K562 (cell line): ENCODE results near the gene LYZL6. TPM values are rescaled to one million over a fixed set of nuclear protein-coding genes. Genes with fewer than 3 reads are reported as not detected.
A peak's percentile ranks its signal among the peaks of the same experiment; 100 is the strongest.

Source experiments
- DPF2 ChIP-seq: fragments of 450-650 bp; IDR thresholded peaks from 2 replicates; pipeline ENCODE4 v1.6.1; 2016
- FOSL1 ChIP-seq: fragments of 200-800 bp; sonication (Bioruptor generic); conservative IDR thresholded peaks from 2 replicates; pipeline ENCODE4 v1.6.1; 2016; ENCODE audit warnings: missing genetic modification characterization, missing compliant biosample characterization
- PPARD ChIP-seq: fragments of 250-450 bp; sonication (Bioruptor Pico); IDR thresholded peaks from 2 replicates; pipeline ENCODE4 v1.8.0; 2022; ENCODE audit warnings: inconsistent platforms, mild to moderate bottlenecking, moderate library complexity
- SOX6 ChIP-seq: fragments of 450-650 bp; IDR thresholded peaks from 2 replicates; pipeline ENCODE4 v1.6.1; 2014; ENCODE audit warnings: mild to moderate bottlenecking
- YBX1 ChIP-seq: fragments of 450-650 bp; IDR thresholded peaks from 2 replicates; pipeline ENCODE4 v1.7.1; 2016; ENCODE audit warnings: mild to moderate bottlenecking
- ZKSCAN8 ChIP-seq: fragments of 200-800 bp; sonication (Bioruptor generic); IDR thresholded peaks from 2 replicates; pipeline ENCODE4 v1.6.1; 2016; ENCODE audit warnings: missing genetic modification characterization, missing compliant biosample characterization
- ZNF232 ChIP-seq: sonication (generic); formaldehyde crosslinking; IDR thresholded peaks from 2 replicates; pipeline ENCODE4 v1.8.0; 2022; ENCODE audit warnings: mild to moderate bottlenecking, missing genetic modification reagents
- ZNF3 ChIP-seq: fragments of 250-450 bp; sonication (Bioruptor Pico); IDR thresholded peaks from 2 replicates; pipeline ENCODE4 v1.5.0; 2021; ENCODE audit warnings: mild to moderate bottlenecking, moderate library complexity
- ZNF384 ChIP-seq: IDR thresholded peaks from 2 replicates; pipeline ENCODE4 v1.6.1; 2012; ENCODE audit warnings: low read depth, low read length, improper control_type of control experiment
- ZZZ3 ChIP-seq: fragments of 450-650 bp; IDR thresholded peaks from 2 replicates; pipeline ENCODE4 v1.6.1; 2016; ENCODE audit warnings: antibody characterized with exemption, mild to moderate bottlenecking, moderate library complexity
- polyA plus RNA-seq, 8 experiments: library from polyadenylated mRNA; depleted of rRNA in 4 of 8; stranded (reverse) in 5 of 8; unstranded in 3 of 8; fragments of >200 nt; fragmentation: Nextera tagmentation in 2 of 8; fragmentation: Illumina TruSeq in 1 of 8; extraction: Ambion mirVana in 2 of 8; extraction: Trizol in 1 of 8; gene quantifications; 2 replicates each; pipeline versions ENCODE4 v1.2.1 to v1.2.3, GENCODE V29; 2011 to 2014; ENCODE audit warnings: inconsistent platforms in 1 of 8, missing spikeins in 1 of 8
- total RNA-seq, 7 experiments: library from RNA; depleted of rRNA in 6 of 7; stranded (reverse); fragments of >200 nt in 6 of 7; fragmentation: Illumina TruSeq in 2 of 7; extraction: Trizol in 2 of 7; gene quantifications; 2 replicates each; pipeline versions ENCODE4 v1.2.1 to v1.2.3, GENCODE V29; 2011 to 2021; ENCODE audit warnings: low replicate concordance in 1 of 7
- TF ChIP-seq, protein P1 (sequence below), 2 experiments: fragments of 450-650 bp in 1 of 2; sonication (generic) in 1 of 2; formaldehyde crosslinking in 1 of 2; IDR thresholded peaks; 2 replicates each; pipeline versions ENCODE4 v1.7.1 to v1.9.0; 2016 to 2022; ENCODE audit warnings: inconsistent platforms in 1 of 2, mild to moderate bottlenecking in 1 of 2, missing genetic modification reagents in 1 of 2
- TF ChIP-seq, protein P2 (sequence below): fragments of 250-450 bp; sonication (Bioruptor Pico); IDR thresholded peaks from 2 replicates; pipeline ENCODE4 v1.9.0; 2021; ENCODE audit warnings: mild to moderate bottlenecking
- TF ChIP-seq, protein P3 (sequence below), 2 experiments: fragments of 450-650 bp in 1 of 2; sonication (generic) in 1 of 2; formaldehyde crosslinking in 1 of 2; IDR thresholded peaks in 1 of 2; conservative IDR thresholded peaks in 1 of 2; 2 replicates each; pipeline versions ENCODE4 v1.6.1 to v1.8.1; 2016 to 2023; ENCODE audit warnings: mild to moderate bottlenecking in 2 of 2, moderate library complexity in 2 of 2, inconsistent platforms in 1 of 2, missing genetic modification reagents in 1 of 2
- TF ChIP-seq, protein P4 (sequence below): sonication (generic); formaldehyde crosslinking; IDR thresholded peaks from 2 replicates; pipeline ENCODE4 v1.8.0; 2022; ENCODE audit warnings: mild to moderate bottlenecking, missing genetic modification reagents

LYZL6 gene
- total and polyA plus RNA-seq, 9 of the 15 experiments (the other 6 are each of a cell fraction or from before 2014, with no cell fraction given), result not detected

DNA sequence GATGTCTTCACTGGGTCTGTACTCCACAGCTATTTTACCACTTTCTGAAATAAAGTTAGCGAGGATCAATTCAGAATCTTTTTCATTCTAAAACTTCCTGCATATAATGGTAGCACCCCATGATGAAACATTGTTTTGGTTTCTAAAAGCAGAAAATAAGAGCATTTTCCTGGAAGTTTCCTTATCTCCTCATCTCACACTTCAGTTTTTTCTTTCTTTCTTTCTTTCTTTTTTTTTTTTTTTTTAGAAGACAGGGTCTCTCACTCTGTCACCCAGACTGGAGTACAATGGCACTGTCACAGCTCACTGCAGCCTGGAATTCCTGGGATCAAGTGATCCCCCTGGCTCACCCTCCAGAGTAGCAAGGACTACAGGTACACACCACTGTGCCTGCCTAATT lies 23.3 kb downstream of the LYZL6 start (continued):
- TF ChIP-seq, protein P1, sequence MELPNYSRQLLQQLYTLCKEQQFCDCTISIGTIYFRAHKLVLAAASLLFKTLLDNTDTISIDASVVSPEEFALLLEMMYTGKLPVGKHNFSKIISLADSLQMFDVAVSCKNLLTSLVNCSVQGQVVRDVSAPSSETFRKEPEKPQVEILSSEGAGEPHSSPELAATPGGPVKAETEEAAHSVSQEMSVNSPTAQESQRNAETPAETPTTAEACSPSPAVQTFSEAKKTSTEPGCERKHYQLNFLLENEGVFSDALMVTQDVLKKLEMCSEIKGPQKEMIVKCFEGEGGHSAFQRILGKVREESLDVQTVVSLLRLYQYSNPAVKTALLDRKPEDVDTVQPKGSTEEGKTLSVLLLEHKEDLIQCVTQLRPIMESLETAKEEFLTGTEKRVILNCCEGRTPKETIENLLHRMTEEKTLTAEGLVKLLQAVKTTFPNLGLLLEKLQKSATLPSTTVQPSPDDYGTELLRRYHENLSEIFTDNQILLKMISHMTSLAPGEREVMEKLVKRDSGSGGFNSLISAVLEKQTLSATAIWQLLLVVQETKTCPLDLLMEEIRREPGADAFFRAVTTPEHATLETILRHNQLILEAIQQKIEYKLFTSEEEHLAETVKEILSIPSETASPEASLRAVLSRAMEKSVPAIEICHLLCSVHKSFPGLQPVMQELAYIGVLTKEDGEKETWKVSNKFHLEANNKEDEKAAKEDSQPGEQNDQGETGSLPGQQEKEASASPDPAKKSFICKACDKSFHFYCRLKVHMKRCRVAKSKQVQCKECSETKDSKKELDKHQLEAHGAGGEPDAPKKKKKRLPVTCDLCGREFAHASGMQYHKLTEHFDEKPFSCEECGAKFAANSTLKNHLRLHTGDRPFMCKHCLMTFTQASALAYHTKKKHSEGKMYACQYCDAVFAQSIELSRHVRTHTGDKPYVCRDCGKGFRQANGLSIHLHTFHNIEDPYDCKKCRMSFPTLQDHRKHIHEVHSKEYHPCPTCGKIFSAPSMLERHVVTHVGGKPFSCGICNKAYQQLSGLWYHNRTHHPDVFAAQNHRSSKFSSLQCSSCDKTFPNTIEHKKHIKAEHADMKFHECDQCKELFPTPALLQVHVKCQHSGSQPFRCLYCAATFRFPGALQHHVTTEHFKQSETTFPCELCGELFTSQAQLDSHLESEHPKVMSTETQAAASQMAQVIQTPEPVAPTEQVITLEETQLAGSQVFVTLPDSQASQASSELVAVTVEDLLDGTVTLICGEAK (IDR thresholded peaks at IDR 0.05), result 0 out of 2 replicates have a peak, but pooled peaks have one; percentile 13
- TF ChIP-seq, protein P1 (CRISPR knock-in tag; IDR thresholded peaks at IDR 0.05), result no peak
- TF ChIP-seq, protein P2, sequence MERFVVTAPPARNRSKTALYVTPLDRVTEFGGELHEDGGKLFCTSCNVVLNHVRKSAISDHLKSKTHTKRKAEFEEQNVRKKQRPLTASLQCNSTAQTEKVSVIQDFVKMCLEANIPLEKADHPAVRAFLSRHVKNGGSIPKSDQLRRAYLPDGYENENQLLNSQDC (CRISPR knock-in tag), result no peak
- TF ChIP-seq, protein P3, sequence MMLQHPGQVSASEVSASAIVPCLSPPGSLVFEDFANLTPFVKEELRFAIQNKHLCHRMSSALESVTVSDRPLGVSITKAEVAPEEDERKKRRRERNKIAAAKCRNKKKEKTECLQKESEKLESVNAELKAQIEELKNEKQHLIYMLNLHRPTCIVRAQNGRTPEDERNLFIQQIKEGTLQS (IDR thresholded peaks at IDR 0.05), result peak; percentile 22; the same call in 1 of the 2 replicates
- TF ChIP-seq, protein P3 (CRISPR knock-in tag; conservative IDR thresholded peaks at IDR 0.05), result no peak
- TF ChIP-seq YBX1 (no peak), FOSL1 (no peak), ZZZ3 (no peak), PPARD (CRISPR knock-in tag) (no peak), ZNF384 (0 out of 2 replicates have a peak, but pooled peaks have one; percentile 17), DPF2 (peak; percentile 55; the same call in 1 of the 2 replicates), ZNF232 (no peak), ZNF3 (CRISPR knock-in tag) (no peak), ZKSCAN8 (CRISPR knock-in tag) (no peak), SOX6 (peak; percentile 29; the same call in 1 of the 2 replicates)
- TF ChIP-seq, protein P4, sequence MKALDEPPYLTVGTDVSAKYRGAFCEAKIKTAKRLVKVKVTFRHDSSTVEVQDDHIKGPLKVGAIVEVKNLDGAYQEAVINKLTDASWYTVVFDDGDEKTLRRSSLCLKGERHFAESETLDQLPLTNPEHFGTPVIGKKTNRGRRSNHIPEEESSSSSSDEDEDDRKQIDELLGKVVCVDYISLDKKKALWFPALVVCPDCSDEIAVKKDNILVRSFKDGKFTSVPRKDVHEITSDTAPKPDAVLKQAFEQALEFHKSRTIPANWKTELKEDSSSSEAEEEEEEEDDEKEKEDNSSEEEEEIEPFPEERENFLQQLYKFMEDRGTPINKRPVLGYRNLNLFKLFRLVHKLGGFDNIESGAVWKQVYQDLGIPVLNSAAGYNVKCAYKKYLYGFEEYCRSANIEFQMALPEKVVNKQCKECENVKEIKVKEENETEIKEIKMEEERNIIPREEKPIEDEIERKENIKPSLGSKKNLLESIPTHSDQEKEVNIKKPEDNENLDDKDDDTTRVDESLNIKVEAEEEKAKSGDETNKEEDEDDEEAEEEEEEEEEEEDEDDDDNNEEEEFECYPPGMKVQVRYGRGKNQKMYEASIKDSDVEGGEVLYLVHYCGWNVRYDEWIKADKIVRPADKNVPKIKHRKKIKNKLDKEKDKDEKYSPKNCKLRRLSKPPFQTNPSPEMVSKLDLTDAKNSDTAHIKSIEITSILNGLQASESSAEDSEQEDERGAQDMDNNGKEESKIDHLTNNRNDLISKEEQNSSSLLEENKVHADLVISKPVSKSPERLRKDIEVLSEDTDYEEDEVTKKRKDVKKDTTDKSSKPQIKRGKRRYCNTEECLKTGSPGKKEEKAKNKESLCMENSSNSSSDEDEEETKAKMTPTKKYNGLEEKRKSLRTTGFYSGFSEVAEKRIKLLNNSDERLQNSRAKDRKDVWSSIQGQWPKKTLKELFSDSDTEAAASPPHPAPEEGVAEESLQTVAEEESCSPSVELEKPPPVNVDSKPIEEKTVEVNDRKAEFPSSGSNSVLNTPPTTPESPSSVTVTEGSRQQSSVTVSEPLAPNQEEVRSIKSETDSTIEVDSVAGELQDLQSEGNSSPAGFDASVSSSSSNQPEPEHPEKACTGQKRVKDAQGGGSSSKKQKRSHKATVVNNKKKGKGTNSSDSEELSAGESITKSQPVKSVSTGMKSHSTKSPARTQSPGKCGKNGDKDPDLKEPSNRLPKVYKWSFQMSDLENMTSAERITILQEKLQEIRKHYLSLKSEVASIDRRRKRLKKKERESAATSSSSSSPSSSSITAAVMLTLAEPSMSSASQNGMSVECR, result no peak
